IPS-18c (cell line): ENCODE measurements around the gene VSTM2L.

Experiments
- H3K4me3 ChIP-seq: 2 replicates; pipeline ENCODE4 v1.7.0; 2013; ENCODE audit warnings: low read depth, mild to moderate bottlenecking, low read length, moderate library complexity; ENCODE audit not compliant: insufficient read depth
- H3K9me3 ChIP-seq: one replicate; pipeline ENCODE4 v1.6.1; 2013; ENCODE audit warnings: mild to moderate bottlenecking, low read length, moderate library complexity; ENCODE audit not compliant: control insufficient read depth, insufficient read depth

Gene VSTM2L

GRCh38 chr20:37893566-37894241, 9.2 kb upstream of the VSTM2L start:
- no peak overlapping the region for H3K4me3 ChIP-seq

GRCh38 chr20:37894454-37894853, 8.5 kb upstream of the VSTM2L start:
- Histone ChIP-seq H3K4me3 (no peak overlapping the region), H3K9me3 (no peaks in the 10 kb centered on the region)

More at GRCh38 chr20:37893566-37894241, 9.2 kb upstream of the VSTM2L start:
- no peaks in the 10 kb centered on the region for H3K9me3 ChIP-seq

GRCh38 chr20:37895166-37895565, 7.8 kb upstream of the VSTM2L start:
- H3K9me3 ChIP-seq = no peaks in the 10 kb centered on the region
- no peak overlapping the region for H3K4me3 ChIP-seq

GRCh38 chr20:37896932-37897548, 5.9 kb upstream of the VSTM2L start:
- H3K9me3 ChIP-seq = no peaks in the 10 kb centered on the region
- H3K4me3 ChIP-seq = no peak overlapping the region

GRCh38 chr20:37898233-37899104, 4.5 kb upstream of the VSTM2L start:
- no peaks in the 10 kb centered on the region for H3K9me3 ChIP-seq
- no peak overlapping the region for H3K4me3 ChIP-seq

- Histone ChIP-seq H3K4me3 (no peak overlapping the region), H3K9me3 (no peaks in the 10 kb centered on the region)
Observed at GRCh38 chr20:37899105-37900045, 3.6 kb upstream of the VSTM2L start.

- H3K4me3 ChIP-seq = no peak overlapping the region
- no peaks in the 10 kb centered on the region for H3K9me3 ChIP-seq
Observed at GRCh38 chr20:37901240-37901639, 1.7 kb upstream of the VSTM2L start.

- Histone ChIP-seq H3K9me3 (no peaks in the 10 kb centered on the region), H3K4me3 (peak overlapping the region; percentile 12; the same call in 1 of the 2 replicates)
Observed at GRCh38 chr20:37901654-37902503, 1.0 kb upstream of the VSTM2L start.

GRCh38 chr20:37903317-37904007, 535 bp downstream of the VSTM2L start:
- H3K9me3 ChIP-seq = no peaks in the 10 kb centered on the region
- H3K4me3 ChIP-seq = peak overlapping the region; percentile 59

- H3K4me3 ChIP-seq = no peak overlapping the region
- no peaks in the 10 kb centered on the region for H3K9me3 ChIP-seq
Observed at GRCh38 chr20:37904008-37904642, 1.2 kb downstream of the VSTM2L start.

GRCh38 chr20:37904845-37905373, 2.0 kb downstream of the VSTM2L start:
- no peaks in the 10 kb centered on the region for H3K9me3 ChIP-seq

GRCh38 chr20:37905671-37906613, 3.0 kb downstream of the VSTM2L start:
- Histone ChIP-seq H3K9me3 (no peaks in the 10 kb centered on the region), H3K4me3 (no peak overlapping the region)

More at GRCh38 chr20:37904845-37905373, 2.0 kb downstream of the VSTM2L start:
- no peak overlapping the region for H3K4me3 ChIP-seq

GRCh38 chr20:37907330-37907676, 4.4 kb downstream of the VSTM2L start:
- Histone ChIP-seq H3K9me3 (no peaks in the 10 kb centered on the region), H3K4me3 (no peak overlapping the region)

- Histone ChIP-seq H3K4me3 (no peak overlapping the region), H3K9me3 (no peaks in the 10 kb centered on the region)
Observed at GRCh38 chr20:37907677-37908401, 4.9 kb downstream of the VSTM2L start.
